Tibial nerve (tissue), 4 donors: ENCODE measurements around the gene CDKN1C.

Source experiments
- CTCF ChIP-seq, 5 experiments: fragments of 200-600 bp in 3 of 5; fragments of 450-650 bp in 2 of 5; sonication (generic) in 3 of 5; IDR thresholded peaks; one replicate each; pipeline ENCODE4 v1.5.1; 2016 to 2019; ENCODE audit warnings: antibody characterized with exemption in 5 of 5, mild to moderate bottlenecking in 3 of 5, moderate library complexity in 2 of 5
- EP300 ChIP-seq, 2 donors: sonication (generic); formaldehyde crosslinking; IDR thresholded peaks; one replicate each; pipeline ENCODE4 v1.6.1; 2017; ENCODE audit warnings: antibody characterized with exemption in 2 of 2, mild to moderate bottlenecking in 1 of 2
- POLR2A ChIP-seq, 2 donors: fragments of 450-650 bp; IDR thresholded peaks; one replicate each; pipeline ENCODE4 v1.6.1; 2017; ENCODE audit warnings: antibody characterized with exemption in 2 of 2, mild to moderate bottlenecking in 2 of 2, moderate library complexity in 2 of 2

- TF ChIP-seq CTCF (IDR thresholded peaks at IDR 0.05) (no peak), POLR2A (IDR thresholded peaks at IDR 0.05) (no peak), EP300 (IDR thresholded peaks at IDR 0.05) (no peak)
Measured at GRCh38 chr11:2934611-2935239, 49.1 kb upstream of the CDKN1C start.
